Retinal pigment epithelial cell (primary cell): ENCODE results near the gene FRMD4A.

ENCODE experiments used
- DNase-seq: peaks from one replicate; pipeline ENCODE4 v3.0.0-alpha.2; 2010; ENCODE audit warnings: low read depth
- H3K4me3 ChIP-seq: 2 replicates; pipeline ENCODE4 v1.5.1; 2011; ENCODE audit warnings: mild to moderate bottlenecking, low read length, control low read depth, moderate library complexity
- CTCF ChIP-seq: conservative IDR thresholded peaks from 2 replicates; pipeline ENCODE4 v1.5.1; 2011; ENCODE audit warnings: low read depth, low read length, control low read depth, inconsistent platforms

Gene FRMD4A

GRCh38 chr10:13920465-13920864 lies 410.3 kb downstream of the FRMD4A start:
- no peak for TF ChIP-seq CTCF
- DNase-seq: no peak
- H3K4me3 ChIP-seq: no peak overlapping the region

GRCh38 chr10:13920031-13920430 lies 410.7 kb downstream of the FRMD4A start:
- H3K4me3 ChIP-seq: no peak overlapping the region
- no peak for DNase-seq
- TF ChIP-seq CTCF: no peak

- DNase-seq: no peak
- H3K4me3 ChIP-seq: no peak overlapping the region
- no peak for TF ChIP-seq CTCF
Observed at GRCh38 chr10:13917791-13918190, 412.9 kb downstream of the FRMD4A start.

- H3K4me3 ChIP-seq: no peak overlapping the region
- no peak for DNase-seq
- no peak for TF ChIP-seq CTCF
Observed at GRCh38 chr10:13916384-13916947, 414.3 kb downstream of the FRMD4A start.

- no peak overlapping the region for H3K4me3 ChIP-seq
- no peak for DNase-seq
- no peak for TF ChIP-seq CTCF
Observed at GRCh38 chr10:13915710-13916109, 415.0 kb downstream of the FRMD4A start.

- no peak overlapping the region for H3K4me3 ChIP-seq
- no peak for DNase-seq
- no peak for TF ChIP-seq CTCF
Observed at GRCh38 chr10:13913897-13914296, 416.8 kb downstream of the FRMD4A start.

- H3K4me3 ChIP-seq: no peak overlapping the region
- no peak for TF ChIP-seq CTCF
- DNase-seq: no peak
Observed at GRCh38 chr10:13911821-13912520, 418.8 kb downstream of the FRMD4A start.
